ENCODE data around the gene MAD1L1.

MAD1L1 gene

DNA sequence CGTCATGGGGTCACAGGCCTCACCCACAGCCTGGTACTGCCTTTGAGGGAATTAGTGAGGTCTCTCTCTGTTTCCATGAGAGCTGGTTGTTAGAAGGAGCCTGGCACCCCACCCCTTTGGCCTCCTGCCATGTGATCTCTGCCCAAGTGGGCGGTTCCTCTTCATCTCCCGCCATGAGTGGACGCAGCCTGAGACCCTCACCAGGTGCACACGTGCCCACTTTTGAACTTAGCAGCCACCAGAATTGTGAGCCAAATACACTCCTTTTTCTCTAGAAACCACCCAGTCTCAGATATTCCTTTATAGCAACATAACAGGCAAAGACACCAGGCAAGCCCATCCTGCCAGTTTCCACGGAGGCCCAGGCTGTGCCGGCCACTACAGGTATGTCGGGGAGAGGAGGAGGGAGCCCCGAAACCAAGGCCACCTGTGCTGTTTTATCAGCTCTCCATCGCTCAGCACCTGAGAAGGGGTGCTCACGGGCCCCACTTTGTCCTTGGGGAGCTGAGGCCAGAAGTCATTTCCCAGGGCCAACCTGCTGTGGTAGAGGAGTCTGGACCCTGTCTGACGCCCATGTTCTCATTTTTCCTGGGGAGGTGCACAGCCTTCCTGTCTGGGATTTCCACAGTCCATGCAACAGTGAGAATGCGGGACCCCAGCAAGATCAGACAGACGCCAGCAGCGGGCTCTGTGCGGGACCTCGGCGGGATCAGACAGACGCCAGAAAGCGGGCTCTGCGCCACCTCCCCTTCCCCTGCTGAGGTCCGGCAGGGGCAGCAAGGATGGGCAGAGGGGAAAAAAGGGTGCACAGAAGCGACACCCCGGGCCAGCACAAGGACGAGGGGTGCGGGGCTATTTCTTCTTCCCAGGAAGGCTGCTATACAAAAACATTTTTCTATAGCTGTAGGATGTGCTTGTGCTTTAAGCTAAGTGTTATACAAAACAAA, 342.2 kb downstream of the MAD1L1 start:
- TF ChIP-seq CTCF (conservative IDR thresholded peaks at IDR 0.05) (no peak), ZFX (IDR thresholded peaks at IDR 0.05) (no peak)
- H3K27ac ChIP-seq = no peak overlapping the region

GRCh38 chr7:1889556-1890181, 343.1 kb downstream of the MAD1L1 start:
- no peak overlapping the region for H3K27ac ChIP-seq
- TF ChIP-seq ZFX (IDR thresholded peaks at IDR 0.05) = no peak
- no peak for TF ChIP-seq CTCF (conservative IDR thresholded peaks at IDR 0.05)

DNA sequence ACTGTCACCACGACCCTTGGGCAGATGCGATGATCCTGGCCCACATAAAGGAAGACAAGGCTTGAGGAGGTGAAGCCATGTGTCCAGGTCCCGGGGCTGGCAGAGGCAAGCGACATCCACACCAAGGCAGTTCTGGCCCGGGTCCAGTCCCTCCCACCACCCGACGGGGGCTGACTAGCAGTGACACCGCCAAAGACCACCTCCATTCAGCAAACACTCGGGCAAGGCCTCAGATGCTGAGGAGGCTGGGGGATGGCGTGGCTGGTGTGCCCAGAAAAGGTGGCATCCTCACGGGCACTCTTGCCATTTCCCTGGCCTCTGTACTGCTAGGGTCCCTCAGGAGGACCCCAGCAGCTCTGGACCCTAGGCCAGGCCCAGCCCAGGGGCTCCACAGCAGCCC, 343.7 kb downstream of the MAD1L1 start:
- H3K27ac ChIP-seq = no peak overlapping the region
- TF ChIP-seq ZFX (IDR thresholded peaks at IDR 0.05) (no peak), CTCF (conservative IDR thresholded peaks at IDR 0.05) (no peak)

DNA sequence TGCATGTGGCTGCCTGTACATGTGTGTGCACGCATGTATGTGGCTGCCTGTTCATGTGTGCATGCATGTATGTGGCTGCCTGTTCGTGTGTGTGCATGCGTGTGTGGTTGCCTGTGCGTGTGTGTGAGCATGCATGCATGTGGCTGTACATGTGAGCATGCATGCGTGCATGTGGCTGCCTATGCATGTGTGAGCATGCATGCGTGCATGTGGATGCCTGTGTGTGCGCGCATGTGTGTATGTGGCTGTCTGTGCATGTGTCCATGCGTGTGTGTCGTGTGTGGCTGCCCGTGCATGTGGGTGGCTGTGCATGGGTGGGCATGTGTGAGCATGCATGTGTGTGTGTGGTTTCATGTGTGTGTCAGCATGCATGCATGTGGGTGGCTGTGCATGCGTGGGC, 344.3 kb downstream of the MAD1L1 start:
- TF ChIP-seq CTCF (conservative IDR thresholded peaks at IDR 0.05) (no peak), ZFX (IDR thresholded peaks at IDR 0.05) (no peak)
- H3K27ac ChIP-seq = no peak overlapping the region

GRCh38 chr7:1887251-1887650, 345.5 kb downstream of the MAD1L1 start:
- TF ChIP-seq CTCF (conservative IDR thresholded peaks at IDR 0.05) (no peak), ZFX (IDR thresholded peaks at IDR 0.05) (no peak)
- H3K27ac ChIP-seq = no peak overlapping the region

DNA sequence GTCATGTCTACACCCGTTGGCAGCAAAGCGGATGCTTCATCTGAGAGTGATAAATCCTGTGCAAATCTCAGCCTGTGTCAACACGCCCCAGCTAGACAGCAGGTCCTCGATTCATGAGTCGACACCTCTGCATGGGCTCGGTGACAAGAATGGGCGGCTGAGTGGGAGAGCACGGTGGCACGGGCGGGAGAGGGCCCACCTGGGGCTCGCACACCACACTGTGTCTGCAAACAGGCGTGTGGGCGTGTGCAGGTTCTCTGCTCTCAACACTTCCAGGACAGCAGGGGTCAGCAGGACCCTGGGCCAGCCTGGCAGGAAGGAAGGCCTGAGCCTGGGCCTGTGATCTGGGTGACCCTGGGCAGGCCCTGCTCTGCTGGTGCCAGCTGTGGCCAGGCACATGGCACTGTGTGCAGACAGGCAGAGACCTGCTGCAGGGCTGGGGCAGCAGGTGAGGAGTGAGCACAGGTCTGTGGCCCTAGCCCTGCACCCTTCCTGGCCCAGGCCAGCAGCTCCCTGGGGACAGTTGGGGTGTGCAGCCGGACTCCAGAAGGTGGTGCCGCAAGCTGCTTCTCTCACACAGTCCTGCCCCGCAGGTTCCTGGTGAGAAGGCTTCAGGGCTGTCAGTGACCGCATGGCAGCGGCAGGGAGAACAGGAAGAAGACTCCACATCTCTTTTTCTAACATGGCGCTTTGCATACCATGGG, 346.2 kb downstream of the MAD1L1 start:
- H3K27ac ChIP-seq = no peak overlapping the region
- TF ChIP-seq ZFX (IDR thresholded peaks at IDR 0.05) (no peak), CTCF (conservative IDR thresholded peaks at IDR 0.05) (no peak)

Data from C4-2B (cell line).